Bronchial epithelial cell (primary cell): ENCODE data around the gene COL3A1. TPM values are rescaled to one million over a fixed set of nuclear protein-coding genes. Genes with fewer than 3 reads are reported as not detected.

Source experiments
- DNase-seq: peaks from one replicate; pipeline ENCODE4 v3.0.0-alpha.2; 2010; ENCODE audit warnings: low read depth
- FAIRE-seq: peaks from 2 replicates; lab custom pipeline; 2011; peaks lifted over from hg19 to GRCh38; lab: Jason Lieb, UNC
- H3K27me3 ChIP-seq: 2 replicates; pipeline ENCODE4 v1.5.1; 2011; ENCODE audit warnings: low read length; ENCODE audit not compliant: control insufficient read depth, insufficient read depth
- H3K36me3 ChIP-seq: 2 replicates; pipeline ENCODE4 v1.5.1; 2011; ENCODE audit warnings: low read length; ENCODE audit not compliant: control insufficient read depth, insufficient read depth
- H3K4me3 ChIP-seq: 2 replicates; pipeline ENCODE4 v1.5.1; 2011; ENCODE audit warnings: mild to moderate bottlenecking, low read depth, low read length, control low read depth
- CTCF ChIP-seq: IDR thresholded peaks from 2 replicates; pipeline ENCODE4 v1.5.1; 2011; ENCODE audit warnings: mild to moderate bottlenecking, moderate library complexity, low read length, control low read depth, inconsistent platforms; ENCODE audit not compliant: insufficient read depth, severe bottlenecking
- total RNA-seq: library from RNA; depleted of rRNA; stranded (reverse); fragments of >200 nt; gene quantifications from 2 replicates; pipeline ENCODE4 v1.2.1, GENCODE V29; 2014

Gene COL3A1
- total RNA-seq, 1 donor from 2014 or later, result 43.4 TPM

GRCh38 chr2:189002079-189002478 lies 27.9 kb downstream of the COL3A1 start:
- no peak for FAIRE-seq
- DNase-seq, result peak; percentile 73
- H3K4me3 ChIP-seq, result no peak overlapping the region
- no peaks in the 10 kb centered on the region for H3K27me3 ChIP-seq
- no peak for TF ChIP-seq CTCF
- H3K36me3 ChIP-seq, result no peaks in the 10 kb centered on the region

- DNase-seq, result no peak
- TF ChIP-seq CTCF, result no peak
- Histone ChIP-seq H3K27me3 (no peaks in the 10 kb centered on the region), H3K4me3 (no peak overlapping the region), H3K36me3 (no peaks in the 10 kb centered on the region)
- FAIRE-seq, result no peak
Measured at GRCh38 chr2:189008555-189009262, 34.5 kb downstream of the COL3A1 start.

GRCh38 chr2:189010536-189010935 lies 36.4 kb downstream of the COL3A1 start:
- DNase-seq, result no peak
- H3K4me3 ChIP-seq, result no peak overlapping the region
- FAIRE-seq, result no peak
- no peak for TF ChIP-seq CTCF
- H3K27me3 ChIP-seq, result no peaks in the 10 kb centered on the region
- no peaks in the 10 kb centered on the region for H3K36me3 ChIP-seq

GRCh38 chr2:189012351-189012750 lies 38.2 kb downstream of the COL3A1 start:
- no peak for DNase-seq
- TF ChIP-seq CTCF, result no peak
- Histone ChIP-seq H3K27me3 (no peaks in the 10 kb centered on the region), H3K36me3 (no peaks in the 10 kb centered on the region), H3K4me3 (no peak overlapping the region)
- FAIRE-seq, result no peak

GRCh38 chr2:189013031-189013430 lies 38.9 kb downstream of the COL3A1 start:
- Histone ChIP-seq H3K27me3 (no peaks in the 10 kb centered on the region), H3K36me3 (no peaks in the 10 kb centered on the region), H3K4me3 (no peak overlapping the region)
- TF ChIP-seq CTCF, result no peak
- FAIRE-seq (no peak), DNase-seq (no peak)
